GM23338 (cell line): ENCODE results near the gene POPDC2. TPM values are rescaled to one million over a fixed set of nuclear protein-coding genes. Genes with fewer than 3 reads are reported as not detected.

Experiments used
- ATAC-seq: fragments of 200-7000 bp; cut with Tn5 transposase; 3 replicates; pipeline ENCODE4 v1.9.1; 2020
- DNase-seq: peaks from one replicate; pipeline ENCODE4 v3.0.0-alpha.2; 2015; ENCODE audit warnings: low spot score
- H2AFZ ChIP-seq: fragments of 200-600 bp; sonication (generic); 2 replicates; pipeline ENCODE4 v1.8.0; 2016; ENCODE audit warnings: antibody characterized with exemption, mild to moderate bottlenecking, moderate library complexity
- H3F3A ChIP-seq: fragments of 200-600 bp; sonication (generic); replicated peaks from 2 replicates; pipeline ENCODE4 v1.8.0; 2017; ENCODE audit warnings: antibody characterized with exemption, mixed run types, low read depth
- H3K27ac ChIP-seq: fragments of 200-600 bp; sonication (generic); 2 replicates; pipeline ENCODE4 v1.6.1; 2016; ENCODE audit warnings: low read depth
- H3K27me3 ChIP-seq: fragments of 200-600 bp; sonication (generic); 2 replicates; pipeline ENCODE4 v1.8.0; 2016; ENCODE audit warnings: mild to moderate bottlenecking, mixed run types, moderate library complexity; ENCODE audit not compliant: insufficient read depth
- H3K36me3 ChIP-seq: fragments of 200-600 bp; sonication (generic); 2 replicates; pipeline ENCODE4 v1.8.0; 2016; ENCODE audit warnings: mild to moderate bottlenecking; ENCODE audit not compliant: insufficient read depth
- H3K4me1 ChIP-seq: fragments of 200-600 bp; sonication (generic); 2 replicates; pipeline ENCODE4 v1.8.0; 2016; ENCODE audit warnings: mild to moderate bottlenecking, moderate library complexity; ENCODE audit not compliant: insufficient read depth
- H3K4me2 ChIP-seq: fragments of 200-600 bp; sonication (generic); 2 replicates; pipeline ENCODE4 v1.7.1; 2017; ENCODE audit warnings: mixed run types
- H3K4me3 ChIP-seq: fragments of 200-600 bp; sonication (generic); 2 replicates; pipeline ENCODE4 v1.6.1; 2016; ENCODE audit warnings: mixed run types
- H3K79me2 ChIP-seq: fragments of 200-600 bp; sonication (generic); replicated peaks from 2 replicates; pipeline ENCODE4 v1.8.0; 2017; ENCODE audit warnings: mild to moderate bottlenecking; ENCODE audit not compliant: insufficient read depth
- H3K9me2 ChIP-seq: fragments of 200-600 bp; sonication (generic); 2 replicates; pipeline ENCODE4 v1.8.0; 2017; ENCODE audit not compliant: insufficient read depth
- H4K20me1 ChIP-seq: fragments of 200-600 bp; sonication (generic); replicated peaks from 2 replicates; pipeline ENCODE4 v1.8.0; 2017; ENCODE audit warnings: mild to moderate bottlenecking; ENCODE audit not compliant: insufficient read depth
- H3K27ac Mint-ChIP-seq: 2 replicates; pipeline ENCODE4 v1.8.0; 2020; ENCODE audit warnings: inconsistent platforms, mild to moderate bottlenecking, moderate library complexity, mixed read lengths
- H3K27me3 Mint-ChIP-seq: 3 replicates; pipeline ENCODE4 v1.8.0; 2022; ENCODE audit warnings: low read depth, mild to moderate bottlenecking, moderate library complexity, mixed read lengths, inconsistent platforms; ENCODE audit not compliant: insufficient read depth, poor library complexity
- H3K36me3 Mint-ChIP-seq: 3 replicates; pipeline ENCODE4 v1.8.0; 2021; ENCODE audit warnings: low read depth, mild to moderate bottlenecking, inconsistent platforms, moderate library complexity, mixed read lengths
- H3K4me1 Mint-ChIP-seq: 3 replicates; pipeline ENCODE4 v1.8.0; 2020; ENCODE audit warnings: mild to moderate bottlenecking, inconsistent platforms, mixed read lengths
- H3K4me3 Mint-ChIP-seq: 3 replicates; pipeline ENCODE4 v1.8.0; 2021; ENCODE audit warnings: moderate library complexity, mild to moderate bottlenecking, inconsistent platforms, mixed read lengths
- H3K9me3 Mint-ChIP-seq: 3 replicates; pipeline ENCODE4 v1.8.0; 2020; ENCODE audit warnings: moderate library complexity, mild to moderate bottlenecking, inconsistent platforms, mixed read lengths
- CREB1 ChIP-seq: fragments of 250-450 bp; sonication (Bioruptor Pico); IDR thresholded peaks from 2 replicates; pipeline ENCODE4 v1.5.0; 2020; ENCODE audit warnings: low read depth, mild to moderate bottlenecking, moderate library complexity
- CTCF ChIP-seq, 2 experiments: fragments of 200-600 bp in 1 of 2; sonication (generic) in 1 of 2; conservative IDR thresholded peaks; 2 replicates each; pipeline versions ENCODE4 v1.5.1 to v1.6.1; 2016 to 2017; ENCODE audit warnings: antibody characterized with exemption in 2 of 2, low read depth in 2 of 2, mild to moderate bottlenecking in 2 of 2, moderate library complexity in 1 of 2
- EZH2 ChIP-seq: fragments of 200-600 bp; sonication (generic); IDR thresholded peaks from one replicate; pipeline ENCODE4 v1.8.0; 2017; ENCODE audit warnings: antibody characterized with exemption, mild to moderate bottlenecking, low read depth; ENCODE audit not compliant: unreplicated experiment
- EZH2phosphoT487 ChIP-seq: fragments of 200-600 bp; sonication (generic); IDR thresholded peaks from one replicate; pipeline ENCODE4 v1.8.1; 2018; ENCODE audit warnings: antibody characterized with exemption; ENCODE audit not compliant: unreplicated experiment
- JUNB ChIP-seq: IDR thresholded peaks from one replicate; pipeline ENCODE4 v1.6.1; 2016; ENCODE audit warnings: antibody characterized with exemption; ENCODE audit not compliant: unreplicated experiment
- NANOG ChIP-seq: IDR thresholded peaks from 2 replicates; pipeline ENCODE4 v1.6.1; 2016; ENCODE audit warnings: antibody characterized with exemption, borderline replicate concordance
- STAT1 ChIP-seq: IDR thresholded peaks from one replicate; pipeline ENCODE4 v1.6.1; 2016; ENCODE audit warnings: antibody characterized with exemption; ENCODE audit not compliant: unreplicated experiment
- ZNF331 ChIP-seq: fragments of 250-450 bp; sonication (Bioruptor Pico); IDR thresholded peaks from 2 replicates; pipeline ENCODE4 v1.5.0; 2020; ENCODE audit warnings: low read depth, mild to moderate bottlenecking, moderate library complexity
- long read RNA-seq: library from polyadenylated mRNA; unstranded; transcript quantifications from one replicate; pipeline ENCODE4 v2.0.0, GENCODE V29; 2020; ENCODE audit not compliant: unreplicated experiment
- polyA plus RNA-seq: library from polyadenylated mRNA; unstranded; fragments of >200 nt; fragmentation: Nextera tagmentation; extraction: Ambion mirVana; gene quantifications from 2 replicates; pipeline ENCODE4 v1.2.1, GENCODE V29; 2016
- total RNA-seq: library from RNA; depleted of rRNA; stranded (reverse); fragments of >200 nt; shearing (Covaris generic); gene quantifications from 2 replicates; pipeline ENCODE4 v1.2.3, GENCODE V29; 2014; rRNA removed
- TF ChIP-seq, protein P1 (sequence below): fragments of 250-450 bp; sonication (Bioruptor Pico); IDR thresholded peaks from 2 replicates; pipeline ENCODE4 v1.5.0; 2020; ENCODE audit warnings: mild to moderate bottlenecking, moderate library complexity
- TF ChIP-seq, protein P2 (sequence below): IDR thresholded peaks from 2 replicates; pipeline ENCODE4 v1.6.1; 2016; ENCODE audit warnings: antibody characterized with exemption
- TF ChIP-seq, protein P3 (sequence below): IDR thresholded peaks from one replicate; pipeline ENCODE4 v1.6.1; 2018; ENCODE audit warnings: antibody characterized with exemption; ENCODE audit not compliant: unreplicated experiment

The POPDC2 gene
- total RNA-seq (not detected in 2 replicates), polyA plus RNA-seq (0.36 and 0.37 TPM in 2 replicates)
- long read RNA-seq, result 0 reads

DNA sequence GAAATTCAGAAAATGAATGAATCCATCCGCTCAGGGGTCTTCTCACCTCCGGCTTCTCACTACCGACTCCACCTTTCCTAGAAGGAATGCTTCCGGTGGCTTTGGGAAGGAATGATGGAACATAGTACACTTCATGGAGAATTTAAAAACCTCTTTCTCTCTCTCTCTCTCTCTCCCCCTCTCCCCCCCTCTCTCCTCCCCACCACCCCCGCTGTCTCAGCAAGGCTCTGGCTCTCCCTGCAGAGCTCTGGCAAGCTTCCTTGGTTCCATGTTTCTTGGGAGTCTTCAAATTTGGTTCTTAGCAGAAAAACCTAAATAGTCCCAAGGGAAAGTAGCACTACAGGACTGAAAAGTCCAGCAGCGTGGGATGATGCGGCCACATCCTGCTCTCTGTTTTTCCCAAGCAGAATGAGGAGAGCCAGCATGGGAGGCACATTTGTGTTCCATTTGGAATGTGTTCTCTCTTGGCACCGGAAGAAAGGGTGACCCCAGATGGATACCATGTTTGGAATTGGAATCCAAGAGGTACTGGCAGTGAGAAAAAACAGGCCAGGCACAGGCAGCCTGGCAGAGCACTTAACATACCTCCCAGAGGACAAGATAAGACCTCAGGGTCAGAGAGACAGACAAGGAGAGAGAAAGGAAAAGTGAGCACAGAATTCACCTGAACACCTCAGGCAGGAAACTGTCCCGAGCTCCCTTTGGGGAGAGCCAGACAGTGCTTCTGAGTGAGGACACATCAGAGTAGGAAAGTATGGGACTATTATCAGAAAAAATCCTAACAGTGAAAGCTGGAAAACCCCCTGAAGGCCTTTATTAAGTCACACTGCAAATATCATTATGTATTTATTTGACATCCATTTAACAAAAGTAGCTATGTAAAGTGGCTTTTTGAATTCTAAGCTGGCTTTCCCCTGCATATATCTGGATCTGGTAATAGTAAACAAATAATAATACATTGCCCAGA is at the start of gene POPDC2:
POPDC2 (minus strand) TSS at position 116 of the 967 bp plus-strand sequence. CDS start 166 bp downstream, outside the sequence.
- H3K27ac Mint-ChIP-seq, result no peak within 1 kb of the TSS; the same call in 1 of the 2 replicates
- H3K4me1 Mint-ChIP-seq, result peaks cover 2% of the 10 kb centered on the region
- Histone ChIP-seq H3K27ac (no peak within 1 kb of the TSS), H3F3A (no peaks in the 10 kb centered on the region), H3K9me2 (no peaks in the 10 kb centered on the region), H2AFZ (no peak within 1 kb of the TSS), H3K27me3 (no peaks in the 10 kb centered on the region), H3K36me3 (no peaks in the 10 kb centered on the region), H3K4me2 (no peak within 1 kb of the TSS), H3K4me1 (no peaks in the 10 kb centered on the region), H4K20me1 (no peaks in the 10 kb centered on the region), H3K79me2 (no peaks in the 10 kb centered on the region), H3K4me3 (no peak within 1 kb of the TSS)
- no peaks in the 10 kb centered on the region for H3K36me3 Mint-ChIP-seq
- H3K27me3 Mint-ChIP-seq, result no peaks in the 10 kb centered on the region
- no peak for ATAC-seq
- TF ChIP-seq NANOG, result no peak
- no peak for TF ChIP-seq EZH2phosphoT487
- TF ChIP-seq, protein P1, sequence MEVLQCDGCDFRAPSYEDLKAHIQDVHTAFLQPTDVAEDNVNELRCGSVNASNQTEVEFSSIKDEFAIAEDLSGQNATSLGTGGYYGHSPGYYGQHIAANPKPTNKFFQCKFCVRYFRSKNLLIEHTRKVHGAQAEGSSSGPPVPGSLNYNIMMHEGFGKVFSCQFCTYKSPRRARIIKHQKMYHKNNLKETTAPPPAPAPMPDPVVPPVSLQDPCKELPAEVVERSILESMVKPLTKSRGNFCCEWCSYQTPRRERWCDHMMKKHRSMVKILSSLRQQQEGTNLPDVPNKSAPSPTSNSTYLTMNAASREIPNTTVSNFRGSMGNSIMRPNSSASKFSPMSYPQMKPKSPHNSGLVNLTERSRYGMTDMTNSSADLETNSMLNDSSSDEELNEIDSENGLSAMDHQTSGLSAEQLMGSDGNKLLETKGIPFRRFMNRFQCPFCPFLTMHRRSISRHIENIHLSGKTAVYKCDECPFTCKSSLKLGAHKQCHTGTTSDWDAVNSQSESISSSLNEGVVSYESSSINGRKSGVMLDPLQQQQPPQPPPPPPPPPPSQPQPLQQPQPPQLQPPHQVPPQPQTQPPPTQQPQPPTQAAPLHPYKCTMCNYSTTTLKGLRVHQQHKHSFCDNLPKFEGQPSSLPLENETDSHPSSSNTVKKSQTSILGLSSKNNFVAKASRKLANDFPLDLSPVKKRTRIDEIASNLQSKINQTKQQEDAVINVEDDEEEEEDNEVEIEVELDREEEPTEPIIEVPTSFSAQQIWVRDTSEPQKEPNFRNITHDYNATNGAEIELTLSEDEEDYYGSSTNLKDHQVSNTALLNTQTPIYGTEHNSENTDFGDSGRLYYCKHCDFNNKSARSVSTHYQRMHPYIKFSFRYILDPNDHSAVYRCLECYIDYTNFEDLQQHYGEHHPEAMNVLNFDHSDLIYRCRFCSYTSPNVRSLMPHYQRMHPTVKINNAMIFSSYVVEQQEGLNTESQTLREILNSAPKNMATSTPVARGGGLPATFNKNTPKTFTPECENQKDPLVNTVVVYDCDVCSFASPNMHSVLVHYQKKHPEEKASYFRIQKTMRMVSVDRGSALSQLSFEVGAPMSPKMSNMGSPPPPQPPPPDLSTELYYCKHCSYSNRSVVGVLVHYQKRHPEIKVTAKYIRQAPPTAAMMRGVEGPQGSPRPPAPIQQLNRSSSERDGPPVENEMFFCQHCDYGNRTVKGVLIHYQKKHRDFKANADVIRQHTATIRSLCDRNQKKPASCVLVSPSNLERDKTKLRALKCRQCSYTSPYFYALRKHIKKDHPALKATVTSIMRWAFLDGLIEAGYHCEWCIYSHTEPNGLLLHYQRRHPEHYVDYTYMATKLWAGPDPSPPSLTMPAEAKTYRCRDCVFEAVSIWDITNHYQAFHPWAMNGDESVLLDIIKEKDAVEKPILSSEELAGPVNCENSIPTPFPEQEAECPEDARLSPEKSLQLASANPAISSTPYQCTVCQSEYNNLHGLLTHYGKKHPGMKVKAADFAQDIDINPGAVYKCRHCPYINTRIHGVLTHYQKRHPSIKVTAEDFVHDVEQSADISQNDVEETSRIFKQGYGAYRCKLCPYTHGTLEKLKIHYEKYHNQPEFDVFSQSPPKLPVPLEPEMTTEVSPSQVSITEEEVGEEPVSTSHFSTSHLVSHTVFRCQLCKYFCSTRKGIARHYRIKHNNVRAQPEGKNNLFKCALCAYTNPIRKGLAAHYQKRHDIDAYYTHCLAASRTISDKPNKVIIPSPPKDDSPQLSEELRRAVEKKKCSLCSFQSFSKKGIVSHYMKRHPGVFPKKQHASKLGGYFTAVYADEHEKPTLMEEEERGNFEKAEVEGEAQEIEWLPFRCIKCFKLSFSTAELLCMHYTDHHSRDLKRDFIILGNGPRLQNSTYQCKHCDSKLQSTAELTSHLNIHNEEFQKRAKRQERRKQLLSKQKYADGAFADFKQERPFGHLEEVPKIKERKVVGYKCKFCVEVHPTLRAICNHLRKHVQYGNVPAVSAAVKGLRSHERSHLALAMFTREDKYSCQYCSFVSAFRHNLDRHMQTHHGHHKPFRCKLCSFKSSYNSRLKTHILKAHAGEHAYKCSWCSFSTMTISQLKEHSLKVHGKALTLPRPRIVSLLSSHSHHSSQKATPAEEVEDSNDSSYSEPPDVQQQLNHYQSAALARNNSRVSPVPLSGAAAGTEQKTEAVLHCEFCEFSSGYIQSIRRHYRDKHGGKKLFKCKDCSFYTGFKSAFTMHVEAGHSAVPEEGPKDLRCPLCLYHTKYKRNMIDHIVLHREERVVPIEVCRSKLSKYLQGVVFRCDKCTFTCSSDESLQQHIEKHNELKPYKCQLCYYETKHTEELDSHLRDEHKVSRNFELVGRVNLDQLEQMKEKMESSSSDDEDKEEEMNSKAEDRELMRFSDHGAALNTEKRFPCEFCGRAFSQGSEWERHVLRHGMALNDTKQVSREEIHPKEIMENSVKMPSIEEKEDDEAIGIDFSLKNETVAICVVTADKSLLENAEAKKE (CRISPR knock-in tag), result no peak
- TF ChIP-seq CTCF (conservative IDR thresholded peaks at IDR 0.05; ENCODE audit: low read depth in 2 of 2), result no peak
- TF ChIP-seq, protein P2, sequence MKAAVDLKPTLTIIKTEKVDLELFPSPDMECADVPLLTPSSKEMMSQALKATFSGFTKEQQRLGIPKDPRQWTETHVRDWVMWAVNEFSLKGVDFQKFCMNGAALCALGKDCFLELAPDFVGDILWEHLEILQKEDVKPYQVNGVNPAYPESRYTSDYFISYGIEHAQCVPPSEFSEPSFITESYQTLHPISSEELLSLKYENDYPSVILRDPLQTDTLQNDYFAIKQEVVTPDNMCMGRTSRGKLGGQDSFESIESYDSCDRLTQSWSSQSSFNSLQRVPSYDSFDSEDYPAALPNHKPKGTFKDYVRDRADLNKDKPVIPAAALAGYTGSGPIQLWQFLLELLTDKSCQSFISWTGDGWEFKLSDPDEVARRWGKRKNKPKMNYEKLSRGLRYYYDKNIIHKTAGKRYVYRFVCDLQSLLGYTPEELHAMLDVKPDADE, result no peak
- no peak for TF ChIP-seq EZH2
- no peak for TF ChIP-seq ZNF331 (CRISPR knock-in tag)
- no peak for TF ChIP-seq JUNB
- no peak for TF ChIP-seq CREB1 (CRISPR knock-in tag)
- TF ChIP-seq, protein P3, sequence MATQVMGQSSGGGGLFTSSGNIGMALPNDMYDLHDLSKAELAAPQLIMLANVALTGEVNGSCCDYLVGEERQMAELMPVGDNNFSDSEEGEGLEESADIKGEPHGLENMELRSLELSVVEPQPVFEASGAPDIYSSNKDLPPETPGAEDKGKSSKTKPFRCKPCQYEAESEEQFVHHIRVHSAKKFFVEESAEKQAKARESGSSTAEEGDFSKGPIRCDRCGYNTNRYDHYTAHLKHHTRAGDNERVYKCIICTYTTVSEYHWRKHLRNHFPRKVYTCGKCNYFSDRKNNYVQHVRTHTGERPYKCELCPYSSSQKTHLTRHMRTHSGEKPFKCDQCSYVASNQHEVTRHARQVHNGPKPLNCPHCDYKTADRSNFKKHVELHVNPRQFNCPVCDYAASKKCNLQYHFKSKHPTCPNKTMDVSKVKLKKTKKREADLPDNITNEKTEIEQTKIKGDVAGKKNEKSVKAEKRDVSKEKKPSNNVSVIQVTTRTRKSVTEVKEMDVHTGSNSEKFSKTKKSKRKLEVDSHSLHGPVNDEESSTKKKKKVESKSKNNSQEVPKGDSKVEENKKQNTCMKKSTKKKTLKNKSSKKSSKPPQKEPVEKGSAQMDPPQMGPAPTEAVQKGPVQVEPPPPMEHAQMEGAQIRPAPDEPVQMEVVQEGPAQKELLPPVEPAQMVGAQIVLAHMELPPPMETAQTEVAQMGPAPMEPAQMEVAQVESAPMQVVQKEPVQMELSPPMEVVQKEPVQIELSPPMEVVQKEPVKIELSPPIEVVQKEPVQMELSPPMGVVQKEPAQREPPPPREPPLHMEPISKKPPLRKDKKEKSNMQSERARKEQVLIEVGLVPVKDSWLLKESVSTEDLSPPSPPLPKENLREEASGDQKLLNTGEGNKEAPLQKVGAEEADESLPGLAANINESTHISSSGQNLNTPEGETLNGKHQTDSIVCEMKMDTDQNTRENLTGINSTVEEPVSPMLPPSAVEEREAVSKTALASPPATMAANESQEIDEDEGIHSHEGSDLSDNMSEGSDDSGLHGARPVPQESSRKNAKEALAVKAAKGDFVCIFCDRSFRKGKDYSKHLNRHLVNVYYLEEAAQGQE, result no peak
- TF ChIP-seq STAT1, result no peak
- H3K9me3 Mint-ChIP-seq, result no peaks in the 10 kb centered on the region
- DNase-seq, result no peak
- H3K4me3 Mint-ChIP-seq, result no peak within 1 kb of the TSS
